ENCODE results near the gene RASGRF1.

- TF ChIP-seq EZH2 (optimal IDR thresholded peaks at IDR 0.05; ENCODE audit: low read depth, low read length) (no peak), EZH2phosphoT487 (IDR thresholded peaks at IDR 0.05; ENCODE audit: low read length) (no peak)
- TF ChIP-seq, protein P1, sequence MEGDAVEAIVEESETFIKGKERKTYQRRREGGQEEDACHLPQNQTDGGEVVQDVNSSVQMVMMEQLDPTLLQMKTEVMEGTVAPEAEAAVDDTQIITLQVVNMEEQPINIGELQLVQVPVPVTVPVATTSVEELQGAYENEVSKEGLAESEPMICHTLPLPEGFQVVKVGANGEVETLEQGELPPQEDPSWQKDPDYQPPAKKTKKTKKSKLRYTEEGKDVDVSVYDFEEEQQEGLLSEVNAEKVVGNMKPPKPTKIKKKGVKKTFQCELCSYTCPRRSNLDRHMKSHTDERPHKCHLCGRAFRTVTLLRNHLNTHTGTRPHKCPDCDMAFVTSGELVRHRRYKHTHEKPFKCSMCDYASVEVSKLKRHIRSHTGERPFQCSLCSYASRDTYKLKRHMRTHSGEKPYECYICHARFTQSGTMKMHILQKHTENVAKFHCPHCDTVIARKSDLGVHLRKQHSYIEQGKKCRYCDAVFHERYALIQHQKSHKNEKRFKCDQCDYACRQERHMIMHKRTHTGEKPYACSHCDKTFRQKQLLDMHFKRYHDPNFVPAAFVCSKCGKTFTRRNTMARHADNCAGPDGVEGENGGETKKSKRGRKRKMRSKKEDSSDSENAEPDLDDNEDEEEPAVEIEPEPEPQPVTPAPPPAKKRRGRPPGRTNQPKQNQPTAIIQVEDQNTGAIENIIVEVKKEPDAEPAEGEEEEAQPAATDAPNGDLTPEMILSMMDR (IDR thresholded peaks at IDR 0.05; ENCODE audit: low read length), result no peak
These were observed 21.8 kb downstream of the RASGRF1 start for GRCh38 chr15:79068790-79069189.

Data from MM.1S (cell line).